ENCODE results near the gene CHD9.

- TF ChIP-seq, protein P1, sequence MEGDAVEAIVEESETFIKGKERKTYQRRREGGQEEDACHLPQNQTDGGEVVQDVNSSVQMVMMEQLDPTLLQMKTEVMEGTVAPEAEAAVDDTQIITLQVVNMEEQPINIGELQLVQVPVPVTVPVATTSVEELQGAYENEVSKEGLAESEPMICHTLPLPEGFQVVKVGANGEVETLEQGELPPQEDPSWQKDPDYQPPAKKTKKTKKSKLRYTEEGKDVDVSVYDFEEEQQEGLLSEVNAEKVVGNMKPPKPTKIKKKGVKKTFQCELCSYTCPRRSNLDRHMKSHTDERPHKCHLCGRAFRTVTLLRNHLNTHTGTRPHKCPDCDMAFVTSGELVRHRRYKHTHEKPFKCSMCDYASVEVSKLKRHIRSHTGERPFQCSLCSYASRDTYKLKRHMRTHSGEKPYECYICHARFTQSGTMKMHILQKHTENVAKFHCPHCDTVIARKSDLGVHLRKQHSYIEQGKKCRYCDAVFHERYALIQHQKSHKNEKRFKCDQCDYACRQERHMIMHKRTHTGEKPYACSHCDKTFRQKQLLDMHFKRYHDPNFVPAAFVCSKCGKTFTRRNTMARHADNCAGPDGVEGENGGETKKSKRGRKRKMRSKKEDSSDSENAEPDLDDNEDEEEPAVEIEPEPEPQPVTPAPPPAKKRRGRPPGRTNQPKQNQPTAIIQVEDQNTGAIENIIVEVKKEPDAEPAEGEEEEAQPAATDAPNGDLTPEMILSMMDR (IDR thresholded peaks at IDR 0.05): no peak
- no peak for TF ChIP-seq POLR2A (IDR thresholded peaks at IDR 0.05)
These were observed 66.9 kb downstream of the CHD9 start for GRCh38 chr16:53121661-53122060.
